GM12874 (cell line): ENCODE results near the gene CDC42.

Experiments
- CTCF ChIP-seq: IDR thresholded peaks from 2 replicates; pipeline ENCODE4 v1.5.1; 2011; ENCODE audit warnings: low read depth, mild to moderate bottlenecking, control low read depth, low read length, moderate library complexity; ENCODE audit not compliant: insufficient read depth

CDC42 gene

GRCh38 chr1:22107126-22107525, 54.6 kb downstream of the CDC42 start:
- no peak for TF ChIP-seq CTCF

- TF ChIP-seq CTCF, result no peak
These were observed 56.0 kb downstream of the CDC42 start for GRCh38 chr1:22108339-22109105.

- TF ChIP-seq CTCF, result no peak
These were observed 57.5 kb downstream of the CDC42 start for GRCh38 chr1:22110016-22110415.

GRCh38 chr1:22111115-22111514, 58.6 kb downstream of the CDC42 start:
- no peak for TF ChIP-seq CTCF

- TF ChIP-seq CTCF, result no peak
These were observed 59.1 kb downstream of the CDC42 start for GRCh38 chr1:22111620-22112019.

GRCh38 chr1:22112554-22112953, 60.0 kb downstream of the CDC42 start:
- no peak for TF ChIP-seq CTCF

- TF ChIP-seq CTCF, result no peak
These were observed 61.8 kb downstream of the CDC42 start for GRCh38 chr1:22114083-22115012.
